Measurements from ENCODE around the gene SPAG16.

GRCh38 chr2:213923543-213923942 lies 639.3 kb downstream of the SPAG16 start:
- TF ChIP-seq POLR2AphosphoS5 (IDR thresholded peaks at IDR 0.05; ENCODE audit: low read depth, low read length) (no peak), SIN3A (IDR thresholded peaks at IDR 0.05; ENCODE audit: borderline replicate concordance, insufficient read depth, low read length) (no peak), REST (IDR thresholded peaks at IDR 0.05; ENCODE audit: insufficient read depth in 1 of 2, low read depth in 2 of 2, low read length in 2 of 2) (no peak), TAF1 (IDR thresholded peaks at IDR 0.05; ENCODE audit: borderline replicate concordance, insufficient read depth, low read length) (no peak), FOXP2 (optimal IDR thresholded peaks at IDR 0.05; ENCODE audit: borderline replicate concordance, extremely low read depth, extremely low read length, insufficient read depth) (no peak)
